HEK293T (cell line): ENCODE data around the gene ESAM.

ENCODE experiments used
- ARNT ChIP-seq: fragments of 450-650 bp; IDR thresholded peaks from 2 replicates; pipeline ENCODE4 v1.6.1; 2017; ENCODE audit warnings: mild to moderate bottlenecking
- ELF4 ChIP-seq: fragments of 450-650 bp; IDR thresholded peaks from 2 replicates; pipeline ENCODE4 v1.6.1; 2017; ENCODE audit warnings: antibody characterized with exemption
- FOXK2 ChIP-seq: fragments of 450-650 bp; IDR thresholded peaks from 2 replicates; pipeline ENCODE4 v1.6.1; 2016; ENCODE audit warnings: mild to moderate bottlenecking
- FOXM1 ChIP-seq: fragments of 450-650 bp; IDR thresholded peaks from 2 replicates; pipeline ENCODE4 v1.6.1; 2017; ENCODE audit warnings: mild to moderate bottlenecking, borderline replicate concordance
- LEF1 ChIP-seq: fragments of 450-650 bp; IDR thresholded peaks from 2 replicates; pipeline ENCODE4 v1.6.1; 2017; ENCODE audit warnings: mild to moderate bottlenecking, borderline replicate concordance
- NFRKB ChIP-seq: fragments of 450-650 bp; IDR thresholded peaks from 2 replicates; pipeline ENCODE4 v1.6.1; 2016; ENCODE audit warnings: mild to moderate bottlenecking, moderate library complexity
- SP1 ChIP-seq: fragments of 450-650 bp; IDR thresholded peaks from 2 replicates; pipeline ENCODE4 v1.6.1; 2017
- SUZ12 ChIP-seq: fragments of 450-650 bp; IDR thresholded peaks from 2 replicates; pipeline ENCODE4 v1.6.1; 2016; ENCODE audit warnings: mild to moderate bottlenecking
- TARDBP ChIP-seq: fragments of 450-650 bp; IDR thresholded peaks from 2 replicates; pipeline ENCODE4 v1.6.1; 2016
- TF ChIP-seq, protein P1 (sequence below): fragments of 450-650 bp; IDR thresholded peaks from 2 replicates; pipeline ENCODE4 v1.6.1; 2016

DNA sequence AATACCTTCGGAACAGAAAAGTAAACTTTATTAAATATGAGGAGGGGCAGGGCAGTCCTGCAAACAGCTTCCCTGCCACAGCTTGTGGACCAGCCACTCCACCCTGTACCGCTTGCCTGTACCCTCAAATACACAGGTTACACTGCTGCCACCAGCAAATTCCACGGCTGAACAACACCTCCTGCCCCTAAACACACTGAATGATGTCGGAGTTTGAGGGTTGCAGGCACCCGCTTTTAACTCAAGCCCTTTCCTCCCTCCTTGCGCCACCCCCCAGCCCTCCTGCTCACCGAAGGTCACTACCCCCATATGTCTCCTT lies 14.0 kb downstream of the ESAM start:
- no peak for TF ChIP-seq TARDBP
- no peak for TF ChIP-seq ELF4
- TF ChIP-seq SP1 = no peak
- no peak for TF ChIP-seq ARNT
- no peak for TF ChIP-seq FOXM1
- no peak for TF ChIP-seq FOXK2
- no peak for TF ChIP-seq LEF1
- no peak for TF ChIP-seq NFRKB
- TF ChIP-seq, protein P1, sequence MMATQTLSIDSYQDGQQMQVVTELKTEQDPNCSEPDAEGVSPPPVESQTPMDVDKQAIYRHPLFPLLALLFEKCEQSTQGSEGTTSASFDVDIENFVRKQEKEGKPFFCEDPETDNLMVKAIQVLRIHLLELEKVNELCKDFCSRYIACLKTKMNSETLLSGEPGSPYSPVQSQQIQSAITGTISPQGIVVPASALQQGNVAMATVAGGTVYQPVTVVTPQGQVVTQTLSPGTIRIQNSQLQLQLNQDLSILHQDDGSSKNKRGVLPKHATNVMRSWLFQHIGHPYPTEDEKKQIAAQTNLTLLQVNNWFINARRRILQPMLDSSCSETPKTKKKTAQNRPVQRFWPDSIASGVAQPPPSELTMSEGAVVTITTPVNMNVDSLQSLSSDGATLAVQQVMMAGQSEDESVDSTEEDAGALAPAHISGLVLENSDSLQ = no peak
- no peak for TF ChIP-seq SUZ12
